ENCODE results near the gene TMEM132A.

The TMEM132A gene

GRCh38 chr11:60923326-60923725, 934 bp upstream of the TMEM132A start:
- H3K9me3 ChIP-seq (replicated peaks; ENCODE audit: insufficient read depth, low read length) = no peaks in the 10 kb centered on the region
- no peak overlapping the region for H3K27ac ChIP-seq (ENCODE audit: low read length)
- H2AFZ ChIP-seq (ENCODE audit: low read length) = no peak overlapping the region
- peaks cover 22% of the 10 kb centered on the region for H3K27me3 ChIP-seq (replicated peaks; ENCODE audit: insufficient read depth, low read length)
- no peaks in the 10 kb centered on the region for H3K9me2 ChIP-seq (replicated peaks; ENCODE audit: insufficient read depth, low read length)
- DNase-seq = no peak
- peaks cover 11% of the 10 kb centered on the region for H3K36me3 ChIP-seq (replicated peaks; ENCODE audit: insufficient read depth, low read length)
- H3K4me2 ChIP-seq (ENCODE audit: low read depth, low read length) = peak overlapping the region; percentile 51; the same call in 1 of the 2 replicates
- peaks cover 14% of the 10 kb centered on the region; the same call in 1 of the 2 replicates for H3F3A ChIP-seq (ENCODE audit: insufficient read depth, low read length)
- peaks cover 25% of the 10 kb centered on the region for H3K79me2 ChIP-seq (ENCODE audit: low read length)
- TF ChIP-seq EZH2phosphoT487 (IDR thresholded peaks at IDR 0.05; ENCODE audit: low read length) = no peak
- TF ChIP-seq EZH2 (optimal IDR thresholded peaks at IDR 0.05; ENCODE audit: low read depth, low read length) = no peak
- TF ChIP-seq CTCF (IDR thresholded peaks at IDR 0.05; ENCODE audit: low read length) = no peak
- no peak overlapping the region for H3K9ac ChIP-seq (ENCODE audit: low read length)
- peaks cover 23% of the 10 kb centered on the region for H4K20me1 ChIP-seq (ENCODE audit: insufficient read depth, low read length)
- H3K4me3 ChIP-seq (ENCODE audit: low read length) = no peak overlapping the region
- H3K4me1 ChIP-seq (ENCODE audit: low read length) = peaks cover 5% of the 10 kb centered on the region; the same call in 1 of the 2 replicates

- no peaks in the 10 kb centered on the region for H3K9me2 ChIP-seq (replicated peaks; ENCODE audit: insufficient read depth, low read length)
- H4K20me1 ChIP-seq (ENCODE audit: insufficient read depth, low read length) = peaks cover 19% of the 10 kb centered on the region
- H3F3A ChIP-seq (ENCODE audit: insufficient read depth, low read length) = peaks cover 13% of the 10 kb centered on the region; the same call in 1 of the 2 replicates
- no peaks in the 10 kb centered on the region for H3K9me3 ChIP-seq (replicated peaks; ENCODE audit: insufficient read depth, low read length)
- no peak for DNase-seq
- no peak overlapping the region for H2AFZ ChIP-seq (ENCODE audit: low read length)
- peak overlapping the region; percentile 46; the same call in 1 of the 2 replicates for H3K4me3 ChIP-seq (ENCODE audit: low read length)
- TF ChIP-seq EZH2phosphoT487 (IDR thresholded peaks at IDR 0.05; ENCODE audit: low read length) = no peak
- no peak for TF ChIP-seq CTCF (IDR thresholded peaks at IDR 0.05; ENCODE audit: low read length)
- no peak for TF ChIP-seq EZH2 (optimal IDR thresholded peaks at IDR 0.05; ENCODE audit: low read depth, low read length)
- peak overlapping the region; percentile 51 for H3K4me2 ChIP-seq (ENCODE audit: low read depth, low read length)
- 0 out of 2 replicates have a peak, but pooled peaks cover under 1% of the 10 kb centered on the region for H3K4me1 ChIP-seq (ENCODE audit: low read length)
- H3K9ac ChIP-seq (ENCODE audit: low read length) = no peak overlapping the region
- no peak overlapping the region for H3K27ac ChIP-seq (ENCODE audit: low read length)
- peaks cover 21% of the 10 kb centered on the region for H3K79me2 ChIP-seq (ENCODE audit: low read length)
- peaks cover 11% of the 10 kb centered on the region for H3K36me3 ChIP-seq (replicated peaks; ENCODE audit: insufficient read depth, low read length)
- peaks cover 22% of the 10 kb centered on the region for H3K27me3 ChIP-seq (replicated peaks; ENCODE audit: insufficient read depth, low read length)
These were observed 505 bp upstream of the TMEM132A start for GRCh38 chr11:60923800-60924109.

- no peak for DNase-seq
- H3K9me2 ChIP-seq (replicated peaks; ENCODE audit: insufficient read depth, low read length) = no peaks in the 10 kb centered on the region
- H3K9ac ChIP-seq (ENCODE audit: low read length) = no peak overlapping the region
- peaks cover 10% of the 10 kb centered on the region; the same call in 1 of the 2 replicates for H4K20me1 ChIP-seq (ENCODE audit: insufficient read depth, low read length)
- no peak overlapping the region for H2AFZ ChIP-seq (ENCODE audit: low read length)
- H3K27ac ChIP-seq (ENCODE audit: low read length) = no peak overlapping the region
- peaks cover 6% of the 10 kb centered on the region for H3K79me2 ChIP-seq (ENCODE audit: low read length)
- H3K4me1 ChIP-seq (ENCODE audit: low read length) = no peaks in the 10 kb centered on the region
- H3K4me3 ChIP-seq (ENCODE audit: low read length) = no peak overlapping the region
- peaks cover 13% of the 10 kb centered on the region; the same call in 1 of the 2 replicates for H3F3A ChIP-seq (ENCODE audit: insufficient read depth, low read length)
- H3K36me3 ChIP-seq (replicated peaks; ENCODE audit: insufficient read depth, low read length) = peaks cover 4% of the 10 kb centered on the region
- no peaks in the 10 kb centered on the region for H3K9me3 ChIP-seq (replicated peaks; ENCODE audit: insufficient read depth, low read length)
- TF ChIP-seq CTCF (IDR thresholded peaks at IDR 0.05; ENCODE audit: low read length) (no peak), EZH2 (optimal IDR thresholded peaks at IDR 0.05; ENCODE audit: low read depth, low read length) (no peak)
- H3K27me3 ChIP-seq (replicated peaks; ENCODE audit: insufficient read depth, low read length) = peaks cover 26% of the 10 kb centered on the region
- no peak overlapping the region for H3K4me2 ChIP-seq (ENCODE audit: low read depth, low read length)
These were observed 920 bp downstream of the TMEM132A start for GRCh38 chr11:60924906-60925853.
